SU-DHL-6 (cell line): Measurements from ENCODE around the gene SKAP2.

Experiments used
- H2AFZ ChIP-seq: fragments of 200-600 bp; sonication (generic); 2 replicates; pipeline ENCODE4 v1.6.1; 2014; ENCODE audit warnings: low read depth, mild to moderate bottlenecking, moderate library complexity, mixed read lengths, antibody characterized with exemption, low read length; ENCODE audit not compliant: severe bottlenecking
- H3F3A ChIP-seq: fragments of 200-600 bp; shearing (Covaris generic); 2 replicates; pipeline ENCODE4 v1.6.0; 2016; ENCODE audit warnings: antibody characterized with exemption, mild to moderate bottlenecking; ENCODE audit not compliant: insufficient read depth
- H3K27ac ChIP-seq: fragments of 200-600 bp; sonication (generic); 2 replicates; pipeline ENCODE4 v1.5.1; 2016; ENCODE audit warnings: low read depth, mild to moderate bottlenecking, low read length, moderate library complexity, mixed read lengths
- H3K27me3 ChIP-seq: fragments of 200-600 bp; sonication (generic), shearing (Covaris generic); 2 replicates; pipeline ENCODE4 v1.6.0; 2014; ENCODE audit warnings: mild to moderate bottlenecking, low read length
- H3K36me3 ChIP-seq: fragments of 200-600 bp; sonication (generic); 2 replicates; pipeline ENCODE4 v1.6.1; 2014; ENCODE audit warnings: mild to moderate bottlenecking, low read length, mixed read lengths
- H3K4me2 ChIP-seq: fragments of 300-600, 200-600 bp; shearing (Covaris generic), sonication (generic); 2 replicates; pipeline ENCODE4 v1.6.0; 2014; ENCODE audit warnings: low read length, low read depth, mild to moderate bottlenecking; ENCODE audit not compliant: poor library complexity, severe bottlenecking
- H3K4me3 ChIP-seq: fragments of 200-600 bp; sonication (generic); 2 replicates; pipeline ENCODE4 v1.5.1; 2014; ENCODE audit warnings: antibody characterized with exemption, low read length, mild to moderate bottlenecking, mixed read lengths; ENCODE audit not compliant: insufficient read depth, poor library complexity, severe bottlenecking
- H3K79me2 ChIP-seq: fragments of 200-600 bp; sonication (generic); 2 replicates; pipeline ENCODE4 v1.6.1; 2014; ENCODE audit warnings: mild to moderate bottlenecking, low read length, moderate library complexity; ENCODE audit not compliant: insufficient read depth
- H3K9ac ChIP-seq: fragments of 200-600 bp; sonication (generic); 2 replicates; pipeline ENCODE4 v1.7.0; 2014; ENCODE audit warnings: mild to moderate bottlenecking, low read length
- H3K9me2 ChIP-seq: fragments of 200-600 bp; sonication (generic); replicated peaks from 2 replicates; pipeline ENCODE4 v1.6.1; 2014; ENCODE audit warnings: low read length; ENCODE audit not compliant: insufficient read depth
- H3K9me3 ChIP-seq: fragments of 200-600 bp; sonication (generic); 2 replicates; pipeline ENCODE4 v1.6.1; 2014; ENCODE audit warnings: low read length, mixed read lengths; ENCODE audit not compliant: insufficient read depth
- H4K20me1 ChIP-seq: fragments of 200-600 bp; sonication (generic); 2 replicates; pipeline ENCODE4 v1.6.1; 2014; ENCODE audit warnings: low read depth, mild to moderate bottlenecking, antibody characterized with exemption, low read length, moderate library complexity, mixed read lengths
- CTCF ChIP-seq: fragments of 200-600 bp; sonication (generic); IDR thresholded peaks from one replicate; pipeline ENCODE4 v1.5.1; 2017; ENCODE audit warnings: antibody characterized with exemption, mild to moderate bottlenecking, low read length, moderate library complexity; ENCODE audit not compliant: insufficient read depth, poor library complexity, severe bottlenecking
- EZH2phosphoT487 ChIP-seq: fragments of 200-600 bp; sonication (generic), shearing (Covaris generic); conservative IDR thresholded peaks from 2 replicates; pipeline ENCODE4 v1.6.1; 2018; ENCODE audit warnings: mild to moderate bottlenecking, antibody characterized with exemption, low read length, moderate library complexity, mixed read lengths

Gene SKAP2

GRCh38 chr7:26794541-26794940 is 69.8 kb downstream of the SKAP2 start:
- H3K27me3 ChIP-seq: no peaks in the 10 kb centered on the region
- no peaks in the 10 kb centered on the region for H3K9me2 ChIP-seq
- no peaks in the 10 kb centered on the region for H3K36me3 ChIP-seq
- TF ChIP-seq CTCF (no peak), EZH2phosphoT487 (no peak)
- H3F3A ChIP-seq: no peaks in the 10 kb centered on the region
- no peak overlapping the region for H3K4me2 ChIP-seq
- no peaks in the 10 kb centered on the region for H3K9me3 ChIP-seq
- no peak overlapping the region for H2AFZ ChIP-seq
- H3K4me3 ChIP-seq: no peak overlapping the region
- no peak overlapping the region for H3K9ac ChIP-seq
- H3K27ac ChIP-seq: no peak overlapping the region
- H3K79me2 ChIP-seq: peaks cover 6% of the 10 kb centered on the region; the same call in 1 of the 2 replicates
- H4K20me1 ChIP-seq: 0 out of 2 replicates have a peak, but pooled peaks cover 9% of the 10 kb centered on the region

- Histone ChIP-seq H2AFZ (no peak overlapping the region), H3F3A (no peaks in the 10 kb centered on the region), H3K27ac (no peak overlapping the region), H3K4me3 (no peak overlapping the region), H3K9me2 (no peaks in the 10 kb centered on the region), H3K36me3 (no peaks in the 10 kb centered on the region), H3K27me3 (no peaks in the 10 kb centered on the region), H3K9ac (no peak overlapping the region), H3K79me2 (no peaks in the 10 kb centered on the region; the same call in 1 of the 2 replicates), H3K4me2 (no peak overlapping the region), H3K9me3 (no peaks in the 10 kb centered on the region), H4K20me1 (0 out of 2 replicates have a peak, but pooled peaks cover 9% of the 10 kb centered on the region)
- no peak for TF ChIP-seq EZH2phosphoT487
- no peak for TF ChIP-seq CTCF
These were observed 71.8 kb downstream of the SKAP2 start for GRCh38 chr7:26792576-26792975.

GRCh38 chr7:26792006-26792405 is 72.4 kb downstream of the SKAP2 start:
- no peak for TF ChIP-seq EZH2phosphoT487
- TF ChIP-seq CTCF: no peak
- Histone ChIP-seq H3K27ac (no peak overlapping the region), H3K4me2 (no peak overlapping the region), H3F3A (no peaks in the 10 kb centered on the region), H3K9ac (no peak overlapping the region), H3K9me3 (no peaks in the 10 kb centered on the region), H2AFZ (no peak overlapping the region), H3K4me3 (no peak overlapping the region), H3K27me3 (no peaks in the 10 kb centered on the region), H3K79me2 (no peaks in the 10 kb centered on the region; the same call in 1 of the 2 replicates), H3K36me3 (no peaks in the 10 kb centered on the region), H3K9me2 (no peaks in the 10 kb centered on the region), H4K20me1 (0 out of 2 replicates have a peak, but pooled peaks cover 9% of the 10 kb centered on the region)
